HT-29 (cell line): ENCODE measurements around the gene SULT6B1. TPM values are rescaled to one million over a fixed set of nuclear protein-coding genes. Genes with fewer than 3 reads are reported as not detected.
"Not testable (repeated sequence)": the region's sequence is repeated elsewhere in the genome, so short reads cannot be mapped to it uniquely, and the experiment has no call there.

Source experiments
- DNase-seq: peaks from one replicate; pipeline ENCODE4 v3.0.0-alpha.2; 2015; ENCODE audit warnings: low spot score
- total RNA-seq: library from RNA; depleted of rRNA; stranded (reverse); fragments of >200 nt; shearing (Covaris generic); gene quantifications from 2 replicates; pipeline ENCODE4 v1.2.3, GENCODE V29; 2014

SULT6B1 gene
- total RNA-seq, 1 experiment from 2014 or later, result not detected

DNA sequence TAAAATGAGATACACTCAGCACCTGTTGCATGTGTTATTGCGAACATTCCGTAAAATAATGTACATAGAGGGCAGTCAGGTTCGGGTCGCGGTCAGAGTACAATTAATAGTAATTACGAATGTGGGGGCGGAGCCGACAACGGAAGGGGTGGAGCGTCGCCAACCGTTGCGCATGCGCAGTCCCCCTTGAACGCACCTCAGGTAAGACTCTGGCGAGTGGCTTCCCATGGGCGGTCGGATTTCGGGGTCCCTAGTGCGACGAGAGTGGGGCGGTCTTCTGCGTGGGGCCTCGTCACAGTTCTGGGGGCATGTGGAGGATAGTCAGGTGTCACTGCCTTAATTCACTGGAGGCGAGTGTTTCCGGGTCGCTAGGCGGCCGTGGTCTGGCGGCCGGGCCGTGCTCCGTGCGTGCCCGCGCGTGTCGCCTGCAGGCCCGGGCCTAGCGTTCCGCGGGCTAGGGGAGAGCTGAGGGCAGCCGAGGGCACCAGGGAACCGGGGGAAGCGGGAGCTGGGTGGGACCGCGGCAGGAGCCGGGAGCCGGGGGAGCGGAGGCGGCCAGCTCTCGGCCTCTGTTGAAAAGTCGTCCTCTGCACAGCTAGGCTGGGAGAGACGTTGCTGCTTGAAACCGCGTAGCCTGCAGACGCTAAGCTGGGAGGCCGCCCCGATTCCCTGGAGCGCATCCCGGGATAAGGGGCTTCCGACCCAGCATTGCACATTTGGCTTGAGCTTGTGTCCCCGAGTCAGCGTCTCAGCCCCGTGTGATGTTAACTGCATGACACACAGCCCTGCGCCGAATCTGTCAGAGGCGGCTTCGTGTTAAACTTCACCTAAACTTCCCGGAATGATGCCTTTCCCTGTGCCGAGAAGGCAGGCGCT, 8.1 kb upstream of the SULT6B1 start, which contains the start of gene CEBPZOS:
CEBPZOS (plus strand) TSS at position 177 of the 876 bp plus-strand sequence. CDS start 3,209 bp downstream, outside the sequence.
- peak; percentile 92 for DNase-seq

DNA sequence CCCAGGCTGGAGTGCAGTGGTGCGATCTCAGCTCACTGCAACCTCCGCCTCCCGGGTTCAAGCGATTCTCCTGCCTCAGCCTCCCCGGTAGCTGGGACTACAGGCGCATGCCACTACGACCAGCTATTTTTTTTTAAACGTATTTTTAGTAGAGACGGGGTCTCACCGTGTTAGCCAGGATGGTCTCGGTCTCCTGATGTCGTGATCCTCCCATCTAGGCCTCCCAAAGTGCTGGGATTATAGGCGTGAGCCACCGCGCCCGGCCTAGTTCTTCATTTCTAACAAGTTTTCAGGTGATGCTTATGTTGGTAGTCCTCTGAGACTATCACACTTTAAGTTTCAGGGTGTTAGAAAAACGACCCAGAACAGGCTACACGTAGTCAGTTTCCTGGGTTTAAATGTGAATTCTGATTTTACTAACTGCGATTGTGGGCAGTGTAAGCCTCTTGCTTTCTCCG, 7.4 kb upstream of the SULT6B1 start:
- DNase-seq, result not testable (repeated sequence)

DNA sequence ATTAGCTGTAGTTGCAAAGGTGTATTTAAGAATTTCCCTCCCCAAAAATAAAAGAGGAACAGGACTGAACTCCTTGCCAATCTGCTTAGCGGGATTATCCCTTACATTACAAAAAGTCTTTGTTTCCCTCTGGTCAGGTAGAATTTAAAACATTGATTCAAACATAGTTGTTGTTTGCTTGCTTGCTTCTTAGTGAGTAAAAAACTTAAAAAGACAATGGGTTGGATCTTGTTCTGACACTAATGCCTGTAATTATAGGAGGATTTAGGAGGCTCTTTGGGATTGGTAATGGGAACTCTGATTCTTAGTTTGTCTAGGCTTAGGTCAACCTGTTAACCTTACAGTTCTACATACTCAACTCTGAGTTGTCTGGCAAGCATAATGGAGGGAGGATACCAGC, 4.1 kb upstream of the SULT6B1 start:
- no peak for DNase-seq

DNA sequence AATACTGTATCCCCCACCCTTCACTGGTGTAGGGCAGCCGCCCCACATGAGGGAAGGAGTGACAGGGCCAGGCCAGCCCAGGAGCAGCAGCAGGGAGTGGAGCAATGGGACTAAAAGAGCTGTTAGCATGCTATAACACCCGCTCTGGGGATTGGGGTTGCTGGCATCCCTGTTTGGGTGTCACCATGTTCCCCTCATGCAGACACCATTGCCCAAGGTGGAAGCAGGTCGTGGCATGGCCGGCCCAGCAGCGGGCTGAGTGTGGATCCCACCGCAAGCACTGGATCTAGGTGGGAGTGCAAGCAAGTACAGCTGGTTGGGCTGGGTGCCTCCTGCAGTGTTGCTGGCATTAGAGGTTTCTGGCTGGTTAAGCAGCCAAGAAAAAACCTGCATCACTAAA, 3.3 kb upstream of the SULT6B1 start:
- no peak for DNase-seq

DNA sequence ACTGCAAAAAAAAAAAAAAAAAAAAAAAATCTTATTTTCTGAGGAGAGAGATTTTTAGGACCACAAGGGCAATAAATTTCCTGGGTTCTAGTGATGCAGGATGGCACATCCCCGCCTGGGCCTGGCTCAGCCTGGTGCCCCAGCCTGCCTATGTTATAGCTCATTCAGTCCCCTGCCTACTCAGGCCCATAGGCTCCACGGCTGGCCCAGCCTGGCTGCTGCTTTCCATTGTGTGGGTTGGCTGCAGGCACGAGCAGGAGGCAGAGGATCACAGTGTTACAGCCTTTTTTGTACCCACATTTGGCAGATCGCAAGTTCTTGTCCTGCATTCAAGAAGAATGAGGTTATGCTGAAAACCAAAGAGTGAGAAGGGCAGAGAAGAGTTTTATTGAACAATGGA, 2.8 kb upstream of the SULT6B1 start:
- no peak for DNase-seq

DNA sequence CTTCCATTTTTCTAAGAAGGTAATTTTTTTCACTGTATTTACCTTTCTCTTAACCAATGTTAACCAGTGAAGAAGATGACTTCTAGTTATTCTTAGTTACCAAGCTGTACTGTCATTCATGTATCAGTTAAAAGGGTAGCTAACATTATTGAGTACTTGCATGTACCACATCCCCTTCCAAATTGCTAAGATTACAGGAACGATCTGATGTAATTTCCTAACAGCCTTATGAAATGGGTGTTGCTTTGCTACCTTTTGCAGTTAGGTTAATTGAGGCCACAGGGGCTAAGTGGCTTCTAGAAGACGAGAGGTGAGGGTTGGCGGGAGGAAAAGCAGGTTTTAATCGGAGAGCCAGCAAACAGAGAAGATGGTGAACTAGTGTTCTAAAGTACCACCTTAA, 1.8 kb upstream of the SULT6B1 start:
- DNase-seq, result no peak

DNA sequence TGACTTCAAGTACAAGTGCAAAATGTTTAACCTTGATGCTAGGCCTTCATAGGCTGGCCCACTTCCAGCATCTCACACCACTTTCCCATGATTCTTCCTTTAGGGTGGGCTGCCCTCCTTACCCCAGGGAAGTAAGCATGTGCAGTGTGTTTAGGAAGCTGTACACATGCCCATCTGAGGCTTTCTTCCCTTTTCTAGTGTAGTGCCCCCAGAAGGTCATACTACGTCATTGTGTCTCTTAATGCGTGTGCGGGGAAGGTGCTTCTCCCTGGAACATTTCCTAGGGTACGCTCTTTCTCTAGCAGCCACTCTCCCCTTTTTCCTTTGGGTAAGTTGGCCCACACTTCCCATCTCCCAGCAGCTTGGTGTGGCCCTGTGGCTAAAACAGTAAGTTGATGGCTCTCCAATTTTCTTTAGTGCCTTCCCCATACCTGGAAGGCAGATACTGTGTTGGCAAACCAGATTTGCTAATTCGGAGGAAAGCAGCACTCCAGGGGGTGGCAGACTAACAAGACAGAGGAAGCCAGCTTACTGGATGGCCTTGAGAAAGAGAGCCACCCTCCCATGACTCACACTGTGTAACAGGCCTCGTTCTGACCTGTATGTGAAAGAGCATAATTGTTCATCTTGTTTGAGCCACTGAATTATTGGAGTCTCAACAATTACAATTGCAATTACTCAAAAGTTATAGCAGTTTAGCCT, 1.1 kb upstream of the SULT6B1 start:
- DNase-seq, result peak; percentile 79

DNA sequence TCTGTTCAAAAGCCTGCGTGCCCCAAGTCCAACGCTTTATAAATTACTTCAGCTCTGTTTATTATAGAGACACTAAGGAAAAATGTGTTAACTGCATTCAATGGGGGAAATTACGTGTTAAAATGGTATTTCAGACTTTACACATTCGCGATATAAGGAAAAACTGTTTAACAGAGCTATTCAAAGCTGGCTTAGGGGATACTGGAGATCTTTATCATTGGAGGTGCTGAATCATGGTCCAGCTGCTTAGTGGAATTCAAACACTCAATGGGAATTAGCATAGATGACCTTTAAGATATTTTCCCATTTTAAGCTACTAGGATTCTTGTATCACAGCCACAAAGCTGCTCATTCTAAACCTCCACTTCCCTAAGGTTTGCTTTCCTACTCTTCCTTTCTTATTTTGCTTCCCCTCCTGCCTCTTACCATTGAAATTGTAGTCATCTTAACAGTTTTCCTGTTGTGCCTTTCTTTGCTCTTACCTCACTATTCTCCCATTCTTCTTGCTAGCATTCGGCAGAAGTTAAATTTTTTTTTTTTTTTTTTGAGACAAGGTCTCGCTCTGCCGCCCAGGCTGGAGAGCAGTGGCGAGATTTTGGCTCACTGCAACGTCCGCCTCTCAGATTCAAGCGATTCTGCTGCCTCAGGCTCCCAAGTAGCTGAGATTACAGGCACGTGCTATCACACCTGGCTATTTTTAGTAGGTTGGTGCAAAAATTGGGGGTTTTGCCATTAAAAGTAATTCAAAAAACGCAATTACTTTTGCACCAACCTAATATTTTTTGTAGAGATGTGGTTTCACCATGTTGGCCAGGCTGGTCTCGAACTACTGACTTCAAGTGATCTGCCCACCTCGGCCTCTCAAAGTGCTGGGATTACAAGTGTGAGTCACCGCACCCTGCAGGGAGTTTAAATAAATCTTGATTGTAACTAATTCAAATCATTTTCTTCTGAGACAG, 6.5 kb downstream of the SULT6B1 start:
- peak; percentile 26 for DNase-seq

DNA sequence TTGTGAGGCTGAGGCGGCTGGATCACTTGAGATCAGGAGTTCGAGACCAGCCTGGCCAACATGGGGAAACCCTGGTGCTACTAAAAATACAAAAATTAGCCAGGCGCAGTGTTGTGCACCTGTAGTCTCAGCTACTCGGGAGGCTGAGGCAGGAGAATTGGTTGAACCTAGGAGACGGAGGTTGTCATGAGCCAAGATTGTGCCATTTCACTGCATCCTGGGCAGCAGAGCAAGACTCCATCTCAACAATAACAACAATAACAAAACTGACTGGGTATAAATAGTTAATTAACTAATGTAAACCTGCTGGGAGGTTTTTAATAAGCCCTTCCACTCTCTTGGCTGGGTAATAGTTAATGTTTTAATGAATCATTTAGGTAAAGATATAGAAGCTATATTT, 7.8 kb downstream of the SULT6B1 start:
- no peak for DNase-seq

DNA sequence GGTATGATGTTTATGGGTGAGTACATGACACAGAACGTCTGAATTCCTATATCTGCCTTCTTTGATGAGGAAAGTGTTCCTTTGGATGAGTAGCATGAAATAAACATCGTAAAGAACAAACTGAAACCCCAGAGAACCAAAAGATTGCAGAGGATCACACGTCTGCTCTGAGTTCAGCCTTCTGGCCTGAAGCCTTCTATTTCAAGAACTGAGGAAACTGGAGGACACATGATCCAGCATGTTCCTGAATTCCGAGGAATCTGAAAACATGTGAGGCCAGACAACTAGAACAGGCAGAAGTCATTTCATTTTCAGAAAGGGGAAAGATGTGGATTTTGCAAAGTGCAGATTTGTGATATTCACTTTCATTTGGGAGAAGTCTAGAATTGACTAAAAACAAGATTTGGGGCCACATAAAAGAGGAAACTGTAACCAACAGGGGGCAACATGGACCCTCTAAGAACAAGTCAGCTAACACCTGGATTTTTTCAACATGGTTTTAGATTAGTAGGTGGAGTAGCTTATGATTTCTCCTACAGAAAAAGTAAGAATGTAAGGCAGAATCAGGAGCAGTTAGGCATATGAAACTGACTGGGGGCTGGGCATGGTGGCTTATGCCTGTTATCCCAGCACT, 8.3 kb downstream of the SULT6B1 start:
- no peak for DNase-seq

DNA sequence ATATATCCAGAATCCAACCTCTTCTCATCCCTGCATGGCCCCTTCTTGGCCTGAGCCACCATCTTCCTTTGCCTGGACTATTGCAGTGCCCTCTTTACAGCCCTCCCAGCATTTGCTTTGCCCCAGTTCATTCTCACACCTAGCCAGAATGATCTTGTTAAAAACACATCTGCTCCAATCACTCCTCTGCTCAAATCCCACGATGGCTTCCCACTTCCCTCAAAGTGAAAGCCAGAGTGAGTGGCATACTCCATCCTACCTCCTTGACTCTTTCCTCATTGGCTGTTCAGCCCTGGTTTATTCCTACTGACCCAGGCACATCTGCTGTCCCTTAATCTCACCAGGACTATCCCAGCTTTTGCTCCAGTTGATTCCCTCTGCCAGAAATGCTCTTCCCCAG, 14.7 kb downstream of the SULT6B1 start:
- no peak for DNase-seq

DNA sequence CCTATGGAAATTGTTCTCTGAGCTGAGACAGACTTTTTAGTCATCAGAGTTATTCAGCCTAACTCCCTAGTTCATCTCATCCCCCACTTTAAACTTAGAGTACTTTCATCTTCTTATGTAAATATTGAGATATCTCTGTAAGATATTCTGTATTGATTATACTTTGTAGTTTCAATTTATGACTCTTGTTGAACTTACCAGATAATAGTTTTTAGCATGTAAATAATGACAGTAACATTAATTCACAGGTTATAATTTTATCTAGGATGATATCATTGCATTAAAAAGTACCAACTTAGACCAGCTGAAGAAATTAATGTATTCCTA, 16.9 kb downstream of the SULT6B1 start:
- DNase-seq, result no peak

DNA sequence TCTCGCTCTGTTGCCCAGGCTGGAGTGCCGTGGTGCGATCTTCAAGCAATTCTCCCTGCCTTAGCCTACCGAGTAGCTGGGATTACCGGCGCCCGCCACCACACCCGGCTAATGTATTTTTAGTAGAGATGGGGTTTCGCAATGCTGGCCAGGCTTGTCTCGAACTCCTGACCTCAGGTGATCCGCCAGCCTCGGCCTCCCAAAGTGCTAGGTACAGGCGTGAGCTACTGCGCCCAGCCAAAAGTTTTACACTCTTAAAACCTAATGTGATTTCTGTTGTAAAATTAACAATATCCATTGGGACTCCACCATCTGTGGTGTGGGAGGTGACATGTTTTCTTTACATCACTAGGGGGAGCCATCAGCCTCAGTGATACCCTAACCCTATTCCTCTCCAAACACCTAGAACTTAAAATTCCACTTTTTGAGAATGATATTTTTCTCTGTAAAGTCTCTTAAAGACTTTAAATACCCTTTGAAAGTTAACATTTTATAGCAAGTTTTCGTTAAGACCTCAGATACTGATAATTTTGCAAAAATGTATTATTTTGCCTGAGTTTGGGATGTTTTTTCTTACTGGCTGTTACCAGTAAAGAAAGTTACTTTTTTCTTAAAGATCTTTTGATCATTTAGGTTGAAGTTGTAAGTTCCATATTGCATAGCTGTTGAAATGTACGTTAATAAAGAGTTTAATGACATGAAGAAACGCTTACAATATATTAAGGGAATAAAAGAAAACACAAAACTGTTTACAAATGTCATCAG, 20.1 kb downstream of the SULT6B1 start:
- DNase-seq, result peak; percentile 64

DNA sequence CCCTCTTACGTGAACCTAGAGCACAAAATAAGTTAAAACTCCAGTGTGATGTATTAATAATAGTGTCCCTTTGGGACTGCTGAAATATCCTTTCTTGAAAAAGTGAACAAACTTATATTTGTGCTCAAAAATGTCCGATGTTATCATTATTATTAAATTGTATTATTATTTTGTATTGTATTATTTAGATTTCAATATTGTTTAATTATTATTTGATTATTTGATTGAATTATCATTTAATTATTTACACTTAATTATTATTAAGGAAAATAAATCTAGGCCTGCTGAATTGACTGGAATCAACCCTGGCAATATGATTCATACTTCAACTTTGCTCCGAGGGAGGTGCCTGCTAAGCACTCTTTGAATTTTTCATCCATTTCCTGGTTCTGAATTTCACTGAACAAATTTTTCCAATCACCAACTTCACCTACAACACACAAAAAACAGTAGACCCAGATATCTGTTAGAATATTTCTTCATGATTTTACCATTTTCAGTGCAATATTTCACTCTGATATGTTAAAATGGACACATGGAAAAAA, 20.8 kb downstream of the SULT6B1 start:
- DNase-seq, result peak; percentile 25

DNA sequence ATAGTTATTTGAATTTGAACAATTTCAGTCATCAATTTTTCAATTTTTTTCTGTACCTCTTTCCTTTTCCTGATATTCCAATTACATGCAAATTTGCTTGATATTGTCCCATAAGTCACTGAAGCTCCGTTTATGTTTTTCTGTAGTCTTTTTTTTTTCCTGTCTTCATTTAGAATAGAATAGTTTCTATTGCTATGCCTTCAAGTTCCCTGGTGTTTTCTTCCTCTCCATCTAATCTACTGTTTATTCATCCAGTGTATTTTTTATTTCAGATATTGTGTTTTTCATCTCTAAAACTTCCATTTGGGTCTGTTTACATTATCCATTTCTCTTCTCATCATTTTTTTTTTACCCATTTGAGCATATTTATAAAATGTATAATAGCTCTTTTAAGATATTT, 23.7 kb downstream of the SULT6B1 start:
- DNase-seq, result no peak

DNA sequence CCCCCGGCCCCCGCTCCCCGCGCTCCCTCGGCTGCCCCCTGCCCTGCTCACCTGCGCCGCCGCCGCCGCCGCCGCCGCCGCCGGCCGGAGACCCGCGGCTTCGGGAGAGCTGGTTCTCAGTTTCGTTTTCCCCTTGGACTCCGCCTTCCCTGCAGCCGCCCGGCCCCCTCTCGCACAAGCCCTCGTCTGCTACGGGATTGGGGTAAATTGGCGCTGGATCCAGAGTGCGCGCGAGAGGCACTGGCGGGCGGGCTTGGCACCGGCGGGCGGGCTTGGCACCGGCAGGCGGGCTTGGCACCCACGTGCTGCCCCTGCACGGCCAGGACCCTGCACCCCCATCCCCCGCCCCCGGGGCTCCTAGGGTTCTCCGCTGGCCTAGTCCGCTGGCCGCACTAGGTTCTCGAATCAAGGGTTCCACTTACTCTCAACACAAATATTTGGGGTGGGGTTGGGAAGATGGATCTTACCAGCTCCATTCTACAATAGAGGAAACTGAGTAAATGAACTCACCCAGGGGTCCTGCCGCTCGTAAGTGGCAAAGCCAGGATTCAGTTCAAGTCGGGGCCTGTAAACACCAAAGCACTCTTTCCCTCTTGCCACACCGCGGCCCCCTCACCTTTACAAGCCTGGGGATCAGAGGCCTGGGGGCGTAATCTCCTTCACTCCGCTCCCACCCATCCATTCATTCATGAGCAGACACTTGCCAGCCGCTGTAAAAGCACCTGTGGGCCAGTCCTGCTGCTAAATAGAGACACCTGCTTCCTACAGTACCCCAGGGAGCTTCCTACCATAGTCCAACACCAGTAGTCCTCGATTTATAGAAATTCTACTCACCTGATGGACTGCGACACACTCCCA, 31.4 kb downstream of the SULT6B1 start, which contains the start of gene EIF2AK2:
EIF2AK2 (minus strand) TSS at position 124 of the 858 bp plus-strand sequence. CDS start 9,174 bp downstream, outside the sequence.
- peak; percentile 77 for DNase-seq

DNA sequence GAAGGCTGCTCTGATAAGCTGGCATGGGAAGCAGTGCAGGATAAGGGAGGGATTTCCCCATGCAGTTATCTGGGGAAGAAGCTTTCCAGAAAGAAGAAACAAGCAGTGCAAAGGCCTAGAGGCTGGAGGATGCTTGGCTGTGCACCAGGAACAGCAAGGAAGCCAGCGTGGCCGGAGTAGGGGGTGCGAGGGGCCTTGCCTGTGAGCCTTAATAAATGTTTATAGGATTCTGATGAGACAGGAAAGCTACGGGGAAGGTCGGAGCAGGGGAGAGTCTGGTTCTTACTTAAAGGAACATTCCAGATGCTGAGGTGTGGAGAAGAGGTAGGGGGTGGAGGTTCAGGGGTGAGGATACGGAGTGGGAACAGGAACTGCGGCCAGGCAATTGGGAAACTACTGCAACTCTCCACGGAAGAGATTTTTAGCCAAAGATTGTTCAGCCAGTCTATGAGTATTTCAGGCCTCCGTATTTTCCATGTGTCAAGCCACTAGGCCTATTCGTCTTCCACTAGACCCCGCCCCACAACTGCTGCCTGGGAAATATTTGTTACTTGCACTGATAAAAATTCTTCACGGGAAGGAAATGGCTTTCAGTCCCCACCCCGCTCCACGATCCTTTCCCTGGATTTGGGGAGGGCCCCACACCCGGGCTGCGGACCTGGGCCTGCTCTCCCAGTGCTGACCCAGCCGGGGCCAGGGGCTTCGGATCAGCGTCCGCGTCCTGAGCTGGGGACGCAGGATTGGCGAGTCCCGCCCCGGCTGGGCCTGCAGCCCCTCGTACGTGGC, 32.2 kb downstream of the SULT6B1 start:
- peak; percentile 51 for DNase-seq

DNA sequence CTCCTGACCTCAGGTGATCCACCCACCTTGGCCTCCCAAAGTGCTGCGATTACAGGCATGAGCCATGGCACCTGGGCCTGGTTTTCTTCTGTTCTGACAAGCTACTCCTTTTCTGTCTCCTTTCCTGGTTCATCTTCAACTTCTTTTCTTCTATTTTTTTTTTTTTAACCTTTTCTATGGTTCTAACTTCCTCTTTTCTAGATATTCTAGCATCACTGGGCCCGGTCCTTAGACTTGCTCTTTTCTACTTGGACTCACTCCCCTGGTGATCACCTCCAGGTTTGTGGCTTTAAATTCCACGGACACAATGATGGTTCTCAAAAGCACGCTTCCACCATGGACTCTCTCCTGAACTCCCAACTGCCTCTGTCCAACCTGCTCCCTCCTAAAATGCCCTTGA, 33.7 kb downstream of the SULT6B1 start:
- DNase-seq, result no peak
